Uterus (tissue), 4 donors: ENCODE data around the gene BTF3. TPM values are rescaled to one million over a fixed set of nuclear protein-coding genes. Genes with fewer than 3 reads are reported as not detected.
"Not testable (repeated sequence)": the region's sequence is repeated elsewhere in the genome, so short reads cannot be mapped to it uniquely, and the experiment has no call there.

Experiments
- DNase-seq, 2 donors: peaks; one replicate each; pipeline ENCODE4 v3.0.0-alpha.2; 2019 to 2020
- H3K27ac ChIP-seq, 2 donors: fragments of 200-600 bp; sonication (generic); 1 replicate in 1 of 2; 2 replicates in 1 of 2; pipeline ENCODE4 v1.5.1; 2016 to 2018
- H3K27me3 ChIP-seq, 2 donors: fragments of 200-600 bp; sonication (generic); one replicate each; pipeline ENCODE4 v1.5.1; 2018 to 2019; ENCODE audit warnings: control low read depth in 1 of 2
- H3K36me3 ChIP-seq, 2 donors: fragments of 200-600 bp; sonication (generic); one replicate each; pipeline ENCODE4 v1.5.1; 2019; ENCODE audit warnings: control low read depth in 1 of 2
- H3K4me1 ChIP-seq, 2 donors: fragments of 200-600 bp; sonication (generic); one replicate each; pipeline ENCODE4 v1.5.1; 2018 to 2019; ENCODE audit warnings: control low read depth in 1 of 2
- H3K4me3 ChIP-seq, 2 donors: fragments of 200-600 bp; sonication (generic); 1 replicate in 1 of 2; 2 replicates in 1 of 2; pipeline ENCODE4 v1.5.1; 2018 to 2019; ENCODE audit warnings: mild to moderate bottlenecking in 1 of 2
- H3K9me3 ChIP-seq, 2 donors: fragments of 200-600 bp; sonication (generic); one replicate each; pipeline ENCODE4 v1.5.1; 2019; ENCODE audit warnings: control low read depth in 1 of 2
- CTCF ChIP-seq, 4 experiments: fragments of 200-600 bp in 2 of 4; fragments of 450-650 bp in 2 of 4; sonication (generic) in 2 of 4; IDR thresholded peaks; one replicate each; pipeline ENCODE4 v1.5.1; 2016 to 2019; ENCODE audit warnings: antibody characterized with exemption in 4 of 4, mild to moderate bottlenecking in 2 of 4, moderate library complexity in 1 of 4
- POLR2A ChIP-seq, 2 donors: fragments of 450-650 bp; IDR thresholded peaks; one replicate each; pipeline ENCODE4 v1.6.1; 2016; ENCODE audit warnings: antibody characterized with exemption in 2 of 2, mild to moderate bottlenecking in 1 of 2, moderate library complexity in 1 of 2
- intact Hi-C: fragments of 100-400 bp; cut with DNase I; formaldehyde crosslinking; loops from one replicate; pipeline ENCODE4 v1.15.1; 2023; ENCODE audit warnings: low total_unique reads
- total RNA-seq, 4 donors: library from RNA; depleted of rRNA in 3 of 4; stranded (reverse); fragments of >200 nt in 3 of 4; gene quantifications; one replicate each; pipeline versions ENCODE4 v1.1.0 to v1.2.4, GENCODE V29; 2014 to 2023
- donor health status: DM: yes; HTN: yes; CAD: no.

Gene BTF3
- total RNA-seq, 4 donors from 2014 or later: 247 to 690 (median 555) TPM

- Histone ChIP-seq H3K36me3 (no peaks in the 10 kb centered on the region), H3K4me3 (no peak overlapping the region), H3K27ac (no peak overlapping the region), H3K4me1 (no peaks in the 10 kb centered on the region), H3K9me3 (no peaks in the 10 kb centered on the region), H3K27me3 (no peaks in the 10 kb centered on the region)
- TF ChIP-seq POLR2A (IDR thresholded peaks at IDR 0.05): no peak
- intact Hi-C loops: no loop called here
- DNase-seq: no peak
Measured at GRCh38 chr5:73485715-73486114, 12.5 kb upstream of the BTF3 start.

GRCh38 chr5:73486119-73486899 is 11.9 kb upstream of the BTF3 start:
- H3K4me1 ChIP-seq: no peaks in the 10 kb centered on the region
- intact Hi-C loops: no loop called here
- no peak for DNase-seq

GRCh38 chr5:73487257-73487656 is 11.0 kb upstream of the BTF3 start:
- H3K36me3 ChIP-seq, H3K27me3 ChIP-seq, H3K4me3 ChIP-seq, H3K9me3 ChIP-seq, DNase-seq, H3K27ac ChIP-seq, intact Hi-C loops, H3K4me1 ChIP-seq: not testable (repeated sequence)

More at GRCh38 chr5:73486119-73486899, 11.9 kb upstream of the BTF3 start:
- Histone ChIP-seq H3K27me3 (no peaks in the 10 kb centered on the region), H3K9me3 (no peaks in the 10 kb centered on the region), H3K4me3 (no peak overlapping the region), H3K27ac (no peak overlapping the region), H3K36me3 (no peaks in the 10 kb centered on the region)
- TF ChIP-seq CTCF (IDR thresholded peaks at IDR 0.05) (no peak), POLR2A (IDR thresholded peaks at IDR 0.05) (no peak)

GRCh38 chr5:73487815-73488214 is 10.4 kb upstream of the BTF3 start:
- no peaks in the 10 kb centered on the region for H3K27me3 ChIP-seq
- intact Hi-C loops: no loop called here
- DNase-seq: no peak
- no peaks in the 10 kb centered on the region for H3K36me3 ChIP-seq
- no peak overlapping the region for H3K4me3 ChIP-seq
- no peaks in the 10 kb centered on the region for H3K4me1 ChIP-seq
- H3K9me3 ChIP-seq: no peaks in the 10 kb centered on the region
- TF ChIP-seq CTCF (IDR thresholded peaks at IDR 0.05) (no peak), POLR2A (IDR thresholded peaks at IDR 0.05) (no peak)
- no peak overlapping the region for H3K27ac ChIP-seq

GRCh38 chr5:73488806-73489205 is 9.4 kb upstream of the BTF3 start:
- H3K27ac ChIP-seq: no peak overlapping the region

More at GRCh38 chr5:73488806-73489205, 9.4 kb upstream of the BTF3 start:
- DNase-seq: no peak
- no peaks in the 10 kb centered on the region for H3K4me1 ChIP-seq
- no peaks in the 10 kb centered on the region for H3K27me3 ChIP-seq
- TF ChIP-seq CTCF (IDR thresholded peaks at IDR 0.05) (no peak), POLR2A (IDR thresholded peaks at IDR 0.05) (no peak)
- no peak overlapping the region for H3K4me3 ChIP-seq
- no peaks in the 10 kb centered on the region for H3K36me3 ChIP-seq
- no peaks in the 10 kb centered on the region for H3K9me3 ChIP-seq
- intact Hi-C loops: no loop called here
